Measurements from ENCODE around the gene MEP1B. TPM values are rescaled to one million over a fixed set of nuclear protein-coding genes. Genes with fewer than 3 reads are reported as not detected.
"Not testable (repeated sequence)": the region's sequence is repeated elsewhere in the genome, so short reads cannot be mapped to it uniquely, and the experiment has no call there.

The MEP1B gene
- total RNA-seq, 1 experiment from 2014 or later = not detected

DNA sequence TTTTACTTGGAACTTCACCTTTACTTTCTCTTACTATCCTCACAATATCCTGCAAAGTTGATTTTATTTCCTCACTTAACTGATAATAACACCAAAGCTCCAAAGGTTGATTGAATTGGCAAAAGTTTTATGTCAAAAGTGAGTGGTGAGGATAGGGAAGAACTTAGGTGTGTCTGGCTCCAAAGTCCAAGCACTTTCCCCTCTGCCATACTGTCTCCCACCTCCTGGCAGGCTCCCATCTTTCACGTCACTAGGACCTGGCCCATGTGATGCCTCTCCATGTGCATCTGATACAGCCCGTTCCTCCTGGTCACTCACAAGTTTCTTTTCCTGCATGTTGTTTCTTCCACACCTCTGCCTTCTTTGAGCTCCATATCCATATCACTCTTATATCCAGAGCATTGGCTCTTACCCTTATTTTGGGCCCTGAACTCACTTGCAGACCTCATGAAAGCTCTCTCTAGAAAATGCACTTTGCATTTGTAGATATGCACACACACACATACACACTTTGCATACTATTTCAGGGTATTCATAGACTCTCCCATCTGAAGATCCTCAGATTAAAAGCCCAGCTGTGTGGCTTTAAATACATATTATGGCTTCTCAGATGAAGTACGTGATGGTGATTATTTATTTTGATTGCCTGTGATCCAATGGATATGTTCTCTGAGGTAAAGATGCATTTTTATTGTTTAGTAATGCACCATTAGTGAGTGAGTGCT, 12.3 kb downstream of the MEP1B start:
- in situ Hi-C loops (cut with HindIII; ENCODE audit: low sequenced_read_pairs) = no loop called here
- no peak for DNase-seq (ENCODE audit: low spot score)

DNA sequence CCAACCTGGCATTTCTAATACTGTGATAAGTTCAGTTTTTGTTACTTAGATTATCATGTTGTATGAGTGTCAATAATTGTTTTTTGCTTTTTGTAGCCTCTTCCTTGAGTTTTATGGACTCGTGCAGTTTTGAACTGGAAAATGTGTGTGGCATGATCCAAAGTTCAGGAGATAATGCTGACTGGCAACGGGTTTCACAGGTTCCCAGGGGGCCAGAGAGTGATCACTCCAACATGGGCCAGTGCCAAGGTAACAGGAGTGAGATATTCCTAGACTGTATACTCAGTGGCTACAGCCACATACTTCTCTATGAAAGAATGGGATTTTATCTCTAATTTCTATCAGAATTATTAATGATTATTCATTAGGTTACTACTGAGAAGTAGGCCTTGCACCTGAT, 18.2 kb downstream of the MEP1B start:
- no peak for DNase-seq (ENCODE audit: low spot score)
- in situ Hi-C loops (cut with HindIII; ENCODE audit: low sequenced_read_pairs) = no loop called here

DNA sequence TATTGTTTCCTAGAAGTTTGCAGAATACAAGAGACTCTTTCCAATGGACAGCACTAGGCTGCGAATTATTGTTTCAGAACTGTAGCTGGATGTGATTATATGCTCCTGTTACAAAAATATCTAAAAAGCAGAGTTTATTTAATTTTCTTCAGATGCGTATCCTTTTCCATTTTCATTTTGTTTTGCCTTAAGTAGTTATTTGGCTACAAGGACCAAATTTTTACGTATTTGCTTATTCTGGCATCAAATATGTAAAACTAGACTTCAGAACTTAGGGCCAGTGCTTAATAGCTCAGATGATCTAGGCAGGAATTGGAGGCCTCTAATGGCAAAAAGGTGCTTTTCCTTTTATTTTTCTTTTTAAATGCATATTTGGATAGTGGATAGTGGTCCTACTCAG, 18.7 kb downstream of the MEP1B start:
- DNase-seq (ENCODE audit: low spot score) = no peak
- in situ Hi-C loops (cut with HindIII; ENCODE audit: low sequenced_read_pairs) = no loop called here

DNA sequence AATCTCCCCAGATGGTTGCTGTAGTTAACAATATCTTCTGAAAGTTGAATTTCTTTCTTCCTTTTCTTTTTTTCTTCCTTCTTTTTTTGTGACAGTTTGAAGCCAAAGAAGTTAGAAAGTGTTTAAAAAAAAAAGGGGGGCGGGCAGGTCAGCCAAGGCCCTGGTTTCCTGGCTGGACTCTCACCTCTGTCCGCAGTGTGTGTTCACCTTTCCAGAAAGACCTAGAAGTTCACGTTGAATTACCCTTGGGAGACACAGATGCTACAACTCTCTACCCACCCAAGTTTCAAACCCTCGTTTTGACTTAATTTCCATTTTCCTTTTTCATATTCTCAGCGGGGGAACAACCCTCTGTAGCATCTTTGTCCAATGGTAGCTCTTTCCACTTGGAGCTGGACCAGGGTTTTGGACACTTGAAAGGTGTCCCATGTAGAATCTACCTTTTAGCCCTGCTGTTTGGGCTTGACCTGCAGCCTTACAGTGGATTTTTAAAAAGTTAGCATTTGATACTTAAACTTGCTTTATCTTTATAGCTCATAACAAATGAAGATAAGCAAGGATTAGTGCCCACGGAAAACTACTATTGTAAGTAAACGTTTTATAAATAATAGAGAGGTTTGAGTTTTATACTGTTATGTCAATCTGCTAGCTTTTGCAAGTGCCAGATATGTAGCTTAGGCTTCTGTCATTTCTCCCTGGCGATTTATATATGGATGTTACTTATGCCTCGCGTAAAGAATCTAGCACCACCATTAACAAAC, 20.0 kb downstream of the MEP1B start:
- in situ Hi-C loops (cut with HindIII; ENCODE audit: low sequenced_read_pairs) = no loop called here
- no peak for DNase-seq (ENCODE audit: low spot score)

DNA sequence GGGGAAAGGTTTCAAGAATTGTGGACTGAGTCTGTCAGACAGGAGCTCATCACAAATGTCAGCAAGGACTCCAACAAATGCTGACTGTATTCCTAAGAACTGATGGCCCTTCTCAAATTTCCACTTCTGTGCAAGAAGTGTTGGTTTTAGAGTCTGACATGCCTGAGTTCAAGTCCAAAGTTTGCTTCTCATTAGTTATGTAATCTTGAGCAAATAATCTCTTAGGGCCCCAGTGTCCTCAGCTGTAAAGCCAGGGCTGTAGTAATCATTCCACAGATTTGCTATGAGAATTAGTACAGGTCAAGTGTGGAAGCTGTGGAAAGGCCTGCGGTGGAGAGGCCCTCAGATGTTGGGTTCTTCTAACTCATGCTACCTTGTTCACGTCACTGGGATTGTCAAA, 23.9 kb downstream of the MEP1B start:
- DNase-seq (ENCODE audit: low spot score) = no peak
- in situ Hi-C loops (cut with HindIII; ENCODE audit: low sequenced_read_pairs) = no loop called here

DNA sequence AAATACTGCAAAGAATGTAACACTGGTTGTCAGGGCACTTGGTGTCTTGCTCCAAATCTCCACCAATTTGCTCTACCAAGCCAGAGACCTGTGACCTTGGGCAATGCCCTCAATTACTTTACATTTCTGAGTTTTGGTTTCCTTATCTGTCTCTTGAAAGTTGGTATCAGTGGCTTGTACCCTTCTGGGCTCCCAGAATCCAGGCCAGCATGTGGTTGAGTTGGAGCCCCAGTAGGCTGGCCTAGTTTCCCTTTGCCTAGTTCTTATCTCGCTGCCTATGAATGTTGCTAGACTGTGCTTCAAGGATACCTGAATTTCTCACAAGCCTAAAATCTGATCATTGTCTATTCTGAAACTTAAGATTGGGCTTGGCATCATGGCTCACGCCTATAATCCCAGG, 26.6 kb downstream of the MEP1B start:
- in situ Hi-C loops (cut with HindIII; ENCODE audit: low sequenced_read_pairs) = no loop called here
- DNase-seq (ENCODE audit: low spot score) = no peak

DNA sequence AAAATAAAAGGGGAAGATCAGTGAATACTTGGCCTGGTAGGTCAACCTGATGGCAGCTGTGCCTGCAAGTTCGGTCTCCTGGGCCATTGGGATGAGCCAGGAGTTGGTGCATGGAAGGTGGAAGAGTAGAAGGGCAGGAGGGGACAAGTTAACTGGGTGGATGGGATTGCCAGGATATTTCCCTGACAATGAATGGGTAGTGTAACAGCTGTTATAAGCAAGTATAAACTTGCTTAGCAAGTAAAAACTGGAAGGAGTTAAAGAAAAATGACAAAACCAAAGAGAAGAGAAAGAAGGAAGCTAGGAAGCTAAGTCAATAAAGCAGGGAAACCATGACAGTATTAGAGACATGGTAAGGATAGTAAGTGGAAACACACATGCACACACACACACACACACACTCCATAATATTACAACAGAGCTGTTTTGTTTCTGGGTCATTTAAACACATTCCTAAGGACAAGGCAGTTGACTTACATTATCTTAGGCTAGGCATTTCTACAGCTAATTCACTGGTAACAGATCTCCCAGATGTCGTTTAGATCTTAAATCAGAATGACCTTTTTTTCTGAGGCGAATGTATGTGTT, 29.7 kb downstream of the MEP1B start:
- in situ Hi-C loops (cut with HindIII; ENCODE audit: low sequenced_read_pairs) = no loop called here
- no peak for DNase-seq (ENCODE audit: low spot score)

DNA sequence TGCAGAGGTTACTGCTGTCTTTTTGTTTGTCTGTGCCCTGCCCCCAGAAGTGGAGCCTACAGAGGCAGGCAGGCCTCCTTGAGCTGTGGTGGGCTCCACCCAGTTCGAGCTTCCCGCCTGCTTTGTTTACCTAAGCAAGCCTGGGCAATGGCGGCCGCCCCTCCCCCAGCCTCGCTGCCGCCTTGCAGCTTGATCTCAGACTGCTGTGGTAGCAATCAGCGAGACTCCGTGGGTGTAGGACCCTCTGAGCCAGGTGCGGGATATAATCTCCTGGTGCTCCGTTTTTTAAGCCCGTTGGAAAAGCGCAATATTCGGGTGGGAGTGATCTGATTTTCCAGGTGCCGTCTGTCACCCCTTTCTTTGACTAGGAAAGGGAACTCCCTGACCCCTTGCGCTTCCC, 43.5 kb downstream of the MEP1B start:
- DNase-seq (ENCODE audit: low spot score); in situ Hi-C loops (cut with HindIII; ENCODE audit: low sequenced_read_pairs): not testable (repeated sequence)

DNA sequence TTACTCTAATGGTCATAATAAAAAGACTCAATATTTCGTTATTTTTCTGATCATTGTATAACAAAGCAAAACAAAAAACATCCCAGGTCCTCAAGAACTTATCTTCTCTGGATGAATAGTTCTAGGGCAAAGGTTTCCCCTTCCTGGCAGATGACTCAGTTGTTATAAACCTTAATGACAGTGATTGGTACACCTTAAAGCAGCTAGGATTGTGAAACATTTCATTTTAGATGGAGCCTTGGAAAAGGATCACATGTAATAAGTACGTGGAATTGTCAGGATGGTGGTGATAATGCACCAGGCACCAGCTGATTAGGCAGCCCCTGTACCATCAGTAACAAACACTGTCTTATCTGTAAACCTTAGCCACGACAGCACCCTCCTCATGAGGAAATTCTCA, 47.2 kb downstream of the MEP1B start:
- DNase-seq (ENCODE audit: low spot score) = no peak
- in situ Hi-C loops (cut with HindIII; ENCODE audit: low sequenced_read_pairs) = no loop called here

DNA sequence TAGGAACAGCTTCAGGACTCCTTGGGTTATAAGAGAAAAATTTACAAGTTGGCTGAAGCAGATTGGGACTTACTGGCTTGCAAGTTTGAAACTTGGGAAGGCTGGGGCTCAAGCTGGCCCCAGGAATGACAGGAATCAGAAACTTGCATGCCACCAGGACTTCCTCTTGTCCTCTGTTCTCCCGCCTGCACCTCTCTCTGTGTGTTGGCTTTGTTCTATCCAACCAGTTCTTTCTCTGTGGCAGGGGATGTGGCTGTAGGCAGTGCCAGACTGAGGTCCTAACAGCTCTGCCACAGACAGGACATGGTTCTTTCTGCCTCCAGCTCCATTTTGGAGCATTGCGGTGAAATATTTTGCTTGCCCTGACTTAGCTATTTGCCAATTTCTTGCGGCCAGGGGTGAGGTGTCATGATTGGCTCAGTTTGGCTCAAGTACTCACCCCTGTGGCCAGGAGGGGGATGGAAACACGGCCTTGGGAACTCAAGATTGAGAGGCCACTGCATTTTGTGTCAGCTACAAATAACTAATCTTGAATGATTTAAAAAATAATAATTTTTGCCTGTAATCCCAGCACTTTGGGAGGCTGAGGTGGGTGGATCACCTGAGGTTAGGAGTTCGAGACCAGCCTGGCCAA, 48.9 kb downstream of the MEP1B start:
- no peak for DNase-seq (ENCODE audit: low spot score)
- in situ Hi-C loops (cut with HindIII; ENCODE audit: low sequenced_read_pairs) = no loop called here

DNA sequence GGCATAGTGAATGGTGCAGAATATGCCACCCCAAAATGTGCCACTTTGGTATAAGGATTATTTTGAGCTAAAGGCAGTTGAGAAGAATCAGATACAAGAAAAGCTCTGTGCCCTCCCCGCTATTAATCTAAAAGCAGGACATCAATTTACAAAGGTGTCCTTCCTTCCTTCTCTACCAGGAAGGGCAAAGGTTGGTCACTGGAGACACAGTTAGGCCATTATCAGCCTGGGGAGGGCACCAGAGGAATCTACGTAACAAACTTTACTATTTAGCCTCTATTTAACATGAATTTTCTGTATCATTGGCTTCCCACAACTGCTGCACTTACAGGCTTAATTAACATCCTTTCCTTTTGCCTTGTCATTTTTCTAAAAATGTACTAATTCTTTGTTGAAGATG, 52.6 kb downstream of the MEP1B start:
- in situ Hi-C loops (cut with HindIII; ENCODE audit: low sequenced_read_pairs) = no loop called here

DNA sequence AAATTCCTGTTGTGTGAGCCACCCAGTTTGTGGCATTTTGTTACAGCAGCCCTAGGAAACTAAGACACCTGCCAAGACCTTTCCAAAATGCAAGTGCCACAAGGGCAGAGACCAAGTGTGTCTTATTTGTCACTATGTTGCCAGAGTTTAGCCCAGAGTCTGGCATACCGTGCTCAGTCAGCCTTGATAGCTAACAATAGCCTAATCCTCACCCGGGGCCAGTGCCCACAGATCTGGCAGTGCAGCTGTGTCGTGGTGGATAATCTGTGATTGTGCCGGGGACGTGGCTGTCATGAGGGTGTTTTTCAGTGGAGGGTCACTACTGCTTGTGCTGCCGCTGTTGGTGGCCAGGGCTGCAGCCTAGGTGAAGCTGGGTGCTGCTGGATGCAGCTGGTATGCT, 53.5 kb downstream of the MEP1B start:
- DNase-seq (ENCODE audit: low spot score) = peak; percentile 17
- in situ Hi-C loops (cut with HindIII; ENCODE audit: low sequenced_read_pairs) = no loop called here

More for the DNA sequence above, 52.6 kb downstream of the MEP1B start:
- DNase-seq (ENCODE audit: low spot score) = no peak

DNA sequence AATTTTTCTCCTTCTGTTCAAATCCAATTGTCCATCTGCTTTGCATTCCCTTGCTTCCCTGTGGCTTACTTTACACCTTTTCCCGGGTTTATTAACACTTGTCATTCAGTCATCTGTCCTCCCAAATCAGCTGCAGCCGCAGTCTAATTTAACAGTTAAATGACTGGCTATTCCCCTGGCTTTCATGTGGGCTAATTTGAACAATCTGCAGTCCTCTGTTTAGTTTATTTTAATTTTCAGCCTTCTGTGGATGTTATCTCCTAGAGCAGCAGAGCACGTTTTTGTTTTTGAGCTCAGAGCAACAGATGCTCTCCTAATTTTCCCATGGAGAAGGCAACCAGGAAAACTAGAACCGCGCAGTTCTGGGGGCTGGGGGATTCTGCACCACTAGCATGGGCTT, 55.0 kb downstream of the MEP1B start:
- in situ Hi-C loops (cut with HindIII; ENCODE audit: low sequenced_read_pairs) = no loop called here

DNA sequence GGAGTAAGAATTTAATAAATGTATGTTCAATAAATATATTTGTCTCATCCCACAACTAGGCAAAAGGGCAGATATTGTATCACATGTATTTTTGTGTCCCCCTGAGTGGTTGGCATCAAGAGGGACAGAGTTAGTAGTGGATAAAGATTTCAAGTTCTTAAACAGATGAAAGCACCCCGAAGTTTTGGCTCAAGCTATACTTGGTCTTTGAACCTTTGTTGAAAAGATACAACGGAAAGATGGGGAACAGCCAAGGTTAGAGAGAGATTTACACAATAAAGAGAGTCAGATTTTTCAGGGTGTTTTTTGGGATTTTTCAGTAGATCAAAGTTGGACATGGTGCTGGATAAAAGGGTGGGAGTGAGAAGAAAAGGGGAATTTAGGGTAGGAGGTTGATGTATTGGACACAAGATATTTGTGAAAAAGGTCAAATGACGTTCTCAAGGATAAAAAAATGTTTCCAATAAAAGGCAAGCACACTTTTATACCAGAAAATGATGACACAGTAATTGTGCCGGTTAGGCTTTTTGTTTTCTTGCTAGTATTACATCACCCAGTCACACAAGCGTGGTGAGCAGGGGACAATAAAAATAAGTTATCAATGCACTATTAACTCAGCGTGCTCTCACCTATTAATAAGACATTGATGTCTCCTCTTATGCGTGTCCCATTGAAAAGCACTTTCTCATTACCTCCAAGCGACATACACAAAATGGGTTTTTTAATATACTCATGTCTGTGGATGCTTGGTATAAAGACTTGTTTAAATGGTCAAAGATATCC, 59.5 kb downstream of the MEP1B start:
- DNase-seq (ENCODE audit: low spot score) = no peak
- in situ Hi-C loops (cut with HindIII; ENCODE audit: low sequenced_read_pairs) = no loop called here

More for the DNA sequence above, 55.0 kb downstream of the MEP1B start:
- DNase-seq (ENCODE audit: low spot score) = peak; percentile 23

DNA sequence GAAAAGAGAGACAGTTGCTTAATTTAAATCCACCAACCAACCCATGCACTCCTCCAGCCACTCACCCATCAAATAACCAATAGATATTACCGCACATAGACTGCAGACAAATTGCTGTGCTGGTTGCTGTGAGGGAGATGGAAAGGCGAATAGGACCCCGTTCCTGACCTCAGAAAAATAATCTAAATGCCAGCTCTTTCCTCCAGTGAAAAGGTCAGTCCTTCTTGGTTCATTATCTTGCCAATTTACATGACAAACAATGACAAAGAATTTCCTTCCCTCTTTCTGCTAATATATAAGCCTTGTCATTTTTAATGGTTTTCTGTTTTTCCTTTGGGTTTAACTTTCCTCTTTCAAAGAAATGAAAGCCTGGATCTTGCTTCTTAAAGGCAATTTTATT, 61.6 kb downstream of the MEP1B start:
- DNase-seq (ENCODE audit: low spot score) = no peak
- in situ Hi-C loops (cut with HindIII; ENCODE audit: low sequenced_read_pairs) = no loop called here

DNA sequence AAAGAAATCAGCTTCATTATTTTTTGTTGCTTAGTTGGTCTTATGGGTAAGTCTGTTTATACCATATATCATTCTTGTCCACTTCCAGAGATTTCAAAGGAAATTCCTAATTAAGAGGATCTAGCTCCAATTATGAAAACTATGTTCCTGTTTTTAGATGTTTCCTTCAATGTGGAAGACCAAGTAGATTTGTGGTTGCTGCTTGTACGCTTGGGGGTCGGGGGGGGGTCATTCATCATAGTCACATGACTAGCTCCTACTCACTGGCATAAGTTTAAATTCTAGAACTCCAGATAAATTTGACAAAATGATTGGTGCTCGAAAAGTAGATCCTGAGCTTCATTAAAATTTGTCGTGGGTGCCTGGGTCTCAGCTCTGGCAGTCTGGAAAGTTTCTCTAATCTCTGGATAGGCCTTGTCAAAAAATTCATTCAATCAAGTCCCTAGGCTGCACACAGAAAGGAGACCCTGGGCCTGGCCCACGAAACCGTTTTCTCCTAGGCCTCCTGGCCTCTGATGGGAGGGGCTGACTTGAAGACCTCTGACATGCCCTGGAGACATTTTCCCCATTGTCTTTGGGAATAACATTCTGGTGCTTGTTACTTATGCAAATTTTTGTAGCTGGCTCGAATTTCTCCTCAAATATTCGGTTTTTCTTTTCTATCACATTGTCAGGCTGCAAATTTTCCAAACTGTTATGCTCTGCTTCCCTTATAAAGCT, 62.5 kb downstream of the MEP1B start:
- DNase-seq (ENCODE audit: low spot score) = no peak
- in situ Hi-C loops (cut with HindIII; ENCODE audit: low sequenced_read_pairs) = no loop called here

DNA sequence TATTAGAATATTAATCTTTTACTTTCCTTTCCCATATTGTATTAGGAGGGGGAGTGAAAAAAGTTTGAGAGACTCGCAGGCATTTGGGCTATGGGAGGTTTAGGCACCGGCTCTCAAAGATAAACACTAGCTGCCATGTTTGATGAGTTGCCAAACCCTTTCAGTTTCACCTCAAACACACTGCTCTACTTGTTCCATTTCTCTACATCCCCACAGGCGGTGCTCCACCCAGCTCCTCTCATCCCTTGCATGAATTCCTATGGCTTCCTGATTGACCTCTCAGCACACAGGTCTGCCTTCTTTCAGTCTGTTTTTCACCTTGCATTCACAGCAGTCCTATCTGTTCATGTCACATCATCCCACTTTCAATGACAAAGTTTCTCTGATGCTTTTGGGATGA, 65.7 kb downstream of the MEP1B start:
- no peak for DNase-seq (ENCODE audit: low spot score)
- in situ Hi-C loops (cut with HindIII; ENCODE audit: low sequenced_read_pairs) = no loop called here

DNA sequence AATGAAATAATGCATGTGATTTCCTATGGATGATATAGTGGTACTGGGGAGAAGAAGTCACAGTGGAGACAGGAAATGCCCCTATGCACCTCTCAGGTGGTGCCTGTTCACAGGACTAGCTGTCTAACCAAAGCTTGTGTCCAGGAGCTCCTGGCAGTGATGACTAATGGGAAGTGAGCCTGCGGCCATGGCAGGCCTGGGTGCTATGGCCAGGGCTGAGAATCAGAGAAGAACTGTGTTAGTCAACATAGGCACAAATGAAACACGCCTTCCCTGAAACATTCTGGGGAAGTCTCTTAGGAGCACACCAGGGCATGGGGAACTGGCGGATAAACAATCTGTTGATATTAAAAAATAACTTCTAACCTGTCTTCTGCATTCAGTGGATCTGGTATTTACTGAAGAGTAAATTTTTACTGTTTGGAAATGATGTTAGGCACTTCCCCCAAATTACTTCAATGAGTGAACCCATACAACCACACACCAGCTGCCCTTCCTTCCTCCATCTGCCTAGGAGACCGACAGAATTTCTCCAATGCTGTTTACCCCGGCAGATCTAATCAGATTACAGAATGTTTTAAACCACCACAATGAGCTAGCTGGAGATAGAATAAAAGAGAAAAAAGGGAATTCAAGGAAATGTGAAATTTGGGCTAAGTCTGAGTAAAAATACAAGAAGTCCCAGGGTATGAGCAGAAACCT, 67.4 kb downstream of the MEP1B start:
- no peak for DNase-seq (ENCODE audit: low spot score)
- in situ Hi-C loops (cut with HindIII; ENCODE audit: low sequenced_read_pairs) = no loop called here
